Measurements from ENCODE around the gene HLA-DQA2. TPM values are rescaled to one million over a fixed set of nuclear protein-coding genes. Genes with fewer than 3 reads are reported as not detected.

Gene HLA-DQA2
- total RNA-seq, 1 experiment from 2014 or later = not detected

DNA sequence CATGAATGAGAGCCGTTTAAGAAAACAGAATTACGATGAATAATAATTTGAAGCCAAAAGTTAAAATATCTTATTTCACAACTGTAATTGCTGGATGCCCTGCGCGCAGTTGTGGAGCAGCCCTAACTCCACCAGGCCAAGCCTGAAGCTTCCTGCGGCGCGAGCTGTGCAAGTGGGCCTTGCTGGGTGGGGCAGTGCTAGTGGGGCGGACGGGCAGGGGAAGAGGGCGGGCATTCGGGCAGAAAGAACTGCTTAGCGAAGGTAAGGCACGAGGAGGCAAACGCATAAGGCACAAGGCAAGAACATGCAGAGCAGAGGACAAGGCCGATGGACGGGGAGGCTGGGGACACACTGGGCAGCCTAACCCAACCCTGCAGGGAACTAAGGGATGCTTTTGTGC lies 19.9 kb downstream of the HLA-DQA2 start:
- Histone ChIP-seq H2BK12ac (ENCODE audit: insufficient read length, low read depth, low read length) (no peak overlapping the region), H3K23me2 (ENCODE audit: insufficient read length, low read depth, low read length, poor library complexity, severe bottlenecking) (no peaks in the 10 kb centered on the region), H3K4me1 (ENCODE audit: insufficient read depth, low read length) (no peaks in the 10 kb centered on the region), H4K5ac (ENCODE audit: insufficient read length, low read depth, low read length) (no peak overlapping the region), H3K79me1 (ENCODE audit: insufficient read depth, low read depth, low read length, poor library complexity, severe bottlenecking) (no peaks in the 10 kb centered on the region), H3K4me2 (ENCODE audit: insufficient read depth, insufficient read length, low read length) (no peak overlapping the region), H3K9ac (ENCODE audit: extremely low read depth, insufficient read length, low read length) (no peak overlapping the region), H3K27ac (ENCODE audit: insufficient read length, low read depth, low read length) (no peak overlapping the region), H2BK15ac (ENCODE audit: low read depth, low read length) (no peak overlapping the region), H2BK20ac (ENCODE audit: low read depth, low read length, poor library complexity, severe bottlenecking) (no peak overlapping the region), H4K20me1 (ENCODE audit: control insufficient read depth, insufficient read depth, insufficient read length) (no peaks in the 10 kb centered on the region), H3K56ac (ENCODE audit: insufficient read length, low read depth, low read length) (no peak overlapping the region), H3T11ph (ENCODE audit: low read length) (no peak overlapping the region), H4K91ac (ENCODE audit: insufficient read length, low read depth, low read length) (no peak overlapping the region), H3K9me3 (ENCODE audit: control insufficient read depth, low read depth, low read length) (no peaks in the 10 kb centered on the region), H2BK5ac (ENCODE audit: insufficient read length, low read length) (no peak overlapping the region), H3K79me2 (ENCODE audit: insufficient read depth, low read length) (no peaks in the 10 kb centered on the region), H3K18ac (ENCODE audit: insufficient read length, low read depth, low read length) (no peak overlapping the region), H4K8ac (replicated peaks; ENCODE audit: insufficient read length, low read depth, low read length) (no peak overlapping the region), H3K27me3 (ENCODE audit: insufficient read depth, low read length) (no peaks in the 10 kb centered on the region), H3K14ac (ENCODE audit: insufficient read depth, low read length) (no peak overlapping the region), H2AK5ac (ENCODE audit: insufficient read length, low read length) (no peak overlapping the region), H3K4ac (ENCODE audit: low read depth, low read length) (no peak overlapping the region), H3K23ac (ENCODE audit: insufficient read length, low read depth, low read length) (no peak overlapping the region), H2AFZ (ENCODE audit: low read length) (no peak overlapping the region), H2BK120ac (ENCODE audit: low read depth, low read length, poor library complexity, severe bottlenecking) (no peak overlapping the region)
- Mint-ChIP-seq H3K27ac (no peak overlapping the region), H3K4me3 (no peak overlapping the region; a peak in 1 of 5 replicates), H3K27me3 (ENCODE audit: low read depth) (peaks cover 7% of the 10 kb centered on the region), H3K9me3 (no peaks in the 10 kb centered on the region), H3K4me1 (peaks cover 12 to 15% of the 10 kb centered on the region in 2 experiments; a peak in 3 of 4 replicates), H3K36me3 (ENCODE audit: insufficient read depth in 1 of 3, low read depth in 3 of 3) (no peaks in the 10 kb centered on the region; a peak in 1 of 7 replicates)
- no peak for DNase-seq
- no CpG with 5 or more reads among the region's 16 CpGs for WGBS (ENCODE audit: extremely low coverage, insufficient read length, low lambda C conversion rate)
- TF ChIP-seq CTCF (conservative IDR thresholded peaks at IDR 0.05) = no peak

Measured in H9 (cell line).